Prostate gland (tissue), 2 donors: ENCODE measurements around the gene OR13J1.

Source experiments
- CTCF ChIP-seq, 4 experiments: fragments of 200-600 bp in 2 of 4; fragments of 450-650 bp in 2 of 4; sonication (generic) in 2 of 4; IDR thresholded peaks; 1 replicate in 3 of 4; 2 replicates in 1 of 4; pipeline ENCODE4 v1.5.1; 2016 to 2019; ENCODE audit warnings: antibody characterized with exemption in 4 of 4, mild to moderate bottlenecking in 2 of 4, moderate library complexity in 2 of 4
- POLR2A ChIP-seq: fragments of 450-650 bp; IDR thresholded peaks from one replicate; pipeline ENCODE4 v1.6.1; 2016; ENCODE audit warnings: antibody characterized with exemption, mild to moderate bottlenecking
- POLR2AphosphoS5 ChIP-seq: sonication (generic); formaldehyde crosslinking; IDR thresholded peaks from one replicate; pipeline ENCODE4 v1.6.1; 2017; ENCODE audit warnings: antibody characterized with exemption

DNA sequence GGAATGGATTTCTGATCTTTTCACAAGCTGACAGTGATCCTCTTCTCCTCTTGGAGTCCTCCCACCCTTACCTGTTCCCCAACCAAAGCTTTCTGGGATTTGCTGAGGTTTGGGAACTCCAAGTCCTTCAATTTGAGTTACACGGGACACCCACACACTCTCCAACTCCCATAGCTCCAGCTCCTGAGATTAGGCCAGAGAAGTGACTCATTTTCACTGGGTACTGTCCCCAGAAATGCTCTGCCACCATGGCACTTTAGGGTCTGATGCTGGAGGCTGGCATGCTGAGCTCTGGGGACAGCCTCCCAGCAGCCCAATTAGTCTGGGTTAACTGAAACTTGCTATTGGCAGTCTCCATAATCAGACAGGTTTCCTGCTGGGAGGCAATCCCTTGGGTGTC, 21.9 kb upstream of the OR13J1 start:
- no peak for TF ChIP-seq POLR2A
- TF ChIP-seq POLR2AphosphoS5 = no peak
- TF ChIP-seq CTCF (IDR thresholded peaks at IDR 0.05) = no peak
